Activated CD8-positive, alpha-beta T cell treated with anti-CD3 and anti-CD28 coated beads, Interleukin-2, amount 10 ng/mL, durations not matched to agents 7 days and 5 days (primary cell): ENCODE results near the gene USP24. TPM values are rescaled to one million over a fixed set of nuclear protein-coding genes. Genes with fewer than 3 reads are reported as not detected.

Experiments used
- ATAC-seq: fragments of 150-1000 bp; cut with Tn5 transposase; one replicate; pipeline ENCODE4 v1.10.0; 2021; ENCODE audit warnings: moderate library complexity
- CTCF ChIA-PET: fragments of 350-600 bp; sonication (Branson Sonifier 250); formaldehyde crosslinking; loops from one replicate; lab custom pipeline; 2021; ENCODE audit warnings: antibody characterized with exemption; lab: Charles Lee
- POLR2A ChIA-PET: fragments of 350-600 bp; sonication (Branson Sonifier 250); formaldehyde crosslinking; loops from one replicate; lab custom pipeline; 2021; ENCODE audit warnings: antibody characterized with exemption; lab: Charles Lee
- DNase-seq: peaks from one replicate; pipeline ENCODE4 v3.0.0-alpha.2; 2020
- H3K27ac Mint-ChIP-seq: one replicate; pipeline ENCODE4 v1.8.0; 2021; ENCODE audit warnings: mild to moderate bottlenecking, mixed read lengths
- H3K27me3 Mint-ChIP-seq: one replicate; pipeline ENCODE4 v1.8.0; 2021; ENCODE audit warnings: low read depth, mixed read lengths
- H3K36me3 Mint-ChIP-seq: one replicate; pipeline ENCODE4 v1.8.0; 2021; ENCODE audit warnings: low read depth, mixed read lengths
- H3K4me1 Mint-ChIP-seq: one replicate; pipeline ENCODE4 v1.8.0; 2021; ENCODE audit warnings: low read depth, mixed read lengths
- H3K4me3 Mint-ChIP-seq: one replicate; pipeline ENCODE4 v1.8.0; 2021; ENCODE audit warnings: mild to moderate bottlenecking, mixed read lengths
- H3K9me3 Mint-ChIP-seq: one replicate; pipeline ENCODE4 v1.8.0; 2022; ENCODE audit warnings: mixed read lengths; ENCODE audit not compliant: insufficient read depth
- total RNA-seq, 2 experiments: library from RNA; stranded (reverse); gene quantifications; one replicate each; pipeline ENCODE4 v1.2.3, GENCODE V29; 2021

The USP24 gene
- total RNA-seq, 2 experiments from 2014 or later, result 36.7 to 44.1 TPM

DNA sequence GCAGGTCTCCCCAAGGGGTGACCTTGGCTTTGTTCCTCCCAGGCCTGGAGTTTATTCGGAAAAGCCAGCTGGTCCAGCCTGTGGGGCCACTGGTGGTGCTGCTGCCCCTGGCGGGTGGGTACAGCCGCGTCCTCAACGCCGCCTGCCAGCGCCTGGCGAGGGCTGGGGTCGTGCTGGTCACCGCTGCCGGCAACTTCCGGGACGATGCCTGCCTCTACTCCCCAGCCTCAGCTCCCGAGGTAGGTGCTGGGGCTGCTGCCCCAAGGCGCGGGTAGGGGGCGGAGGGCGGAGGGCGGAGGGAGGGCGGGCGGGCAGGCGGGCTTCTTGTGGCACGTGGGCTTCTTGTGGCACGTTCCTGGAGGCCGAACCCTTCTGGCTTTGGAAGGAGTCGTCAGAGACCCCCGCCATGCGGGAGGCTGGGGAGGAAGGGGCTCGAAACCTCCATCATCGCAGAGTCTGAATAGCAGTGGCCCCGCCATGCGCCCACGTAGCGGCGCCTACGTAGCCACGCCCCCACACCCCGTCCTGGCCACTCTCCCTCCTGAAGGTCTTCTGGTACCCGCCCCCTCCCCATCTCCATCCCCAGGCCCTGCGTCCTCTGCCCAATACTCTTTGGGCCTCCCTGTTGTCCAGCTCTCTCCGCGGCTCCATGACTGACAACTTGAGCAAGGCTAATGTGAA lies 159.1 kb downstream of the USP24 start:
- Mint-ChIP-seq H3K9me3 (no peaks in the 10 kb centered on the region), H3K27ac (no peak overlapping the region), H3K27me3 (no peaks in the 10 kb centered on the region), H3K36me3 (no peaks in the 10 kb centered on the region), H3K4me3 (no peak overlapping the region), H3K4me1 (peaks cover 7% of the 10 kb centered on the region)
- CTCF ChIA-PET, result no interaction called here
- DNase-seq (no peak), ATAC-seq (no peak)
- POLR2A ChIA-PET, result no interaction called here

DNA sequence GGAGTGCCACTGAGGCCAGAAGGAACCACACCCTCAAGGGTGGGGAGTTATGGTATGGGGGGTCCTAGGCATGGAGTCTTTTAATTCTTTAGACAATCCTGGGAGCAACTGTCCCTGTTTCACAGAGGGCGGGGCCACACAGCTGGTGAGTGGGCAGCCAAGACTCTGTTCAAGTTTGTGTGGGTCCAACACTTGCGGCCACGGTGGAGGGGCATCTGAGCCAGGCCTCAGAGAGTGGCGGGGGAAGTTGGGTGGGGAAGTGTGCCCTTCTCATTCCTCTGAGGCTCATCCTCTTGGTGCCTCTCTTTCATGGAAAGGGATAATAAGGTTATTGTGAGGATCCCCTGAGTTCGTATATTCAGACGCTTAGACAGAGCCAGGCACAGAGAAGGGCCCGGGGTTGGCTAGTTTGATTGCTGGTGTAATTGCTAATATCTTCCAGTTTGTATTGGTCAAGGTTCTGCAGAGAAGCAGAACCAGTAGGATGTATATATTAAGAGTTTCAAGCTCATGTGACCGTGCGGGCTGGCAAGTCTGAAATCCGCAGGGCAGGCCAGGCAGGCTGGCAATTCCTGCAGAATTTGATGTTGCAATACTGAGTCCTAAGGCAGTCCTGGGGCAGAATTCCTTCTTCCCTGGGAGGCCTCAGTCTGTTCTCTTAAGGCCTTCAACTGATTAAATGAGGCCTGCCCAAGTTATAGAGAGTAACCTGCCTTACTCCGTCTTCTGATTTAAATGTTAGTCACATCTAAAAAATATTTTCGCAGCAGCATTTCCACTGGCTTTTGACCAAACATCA lies 159.9 kb downstream of the USP24 start:
- H3K27me3 Mint-ChIP-seq, result no peaks in the 10 kb centered on the region
- ChIA-PET CTCF (no interaction called here), POLR2A (no interaction called here)
- H3K4me1 Mint-ChIP-seq, result peaks cover 5% of the 10 kb centered on the region
- ATAC-seq (no peak), DNase-seq (no peak)
- H3K36me3 Mint-ChIP-seq, result no peaks in the 10 kb centered on the region
- H3K9me3 Mint-ChIP-seq, result no peaks in the 10 kb centered on the region
- H3K27ac Mint-ChIP-seq, result no peak overlapping the region
- no peak overlapping the region for H3K4me3 Mint-ChIP-seq

DNA sequence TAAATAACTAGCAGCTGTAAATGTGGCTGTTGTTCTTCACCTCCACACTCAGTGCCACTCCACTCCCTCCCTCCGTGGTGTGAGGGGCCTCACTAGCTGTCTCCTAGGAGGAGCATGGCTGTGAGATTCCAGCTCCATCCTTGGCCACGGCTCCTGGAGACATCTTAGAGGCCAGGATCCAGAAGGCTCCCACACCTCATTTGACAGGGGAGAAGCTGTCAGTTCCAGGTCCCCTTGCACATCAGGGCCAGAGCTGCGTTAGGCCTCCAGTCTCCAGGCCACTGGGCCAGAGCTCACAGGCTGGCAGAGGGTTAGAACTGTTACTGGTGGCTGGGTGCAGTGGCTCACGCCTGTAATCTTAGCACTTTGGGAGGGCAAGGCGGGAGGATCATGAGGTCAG lies 160.8 kb downstream of the USP24 start:
- Mint-ChIP-seq H3K9me3 (no peaks in the 10 kb centered on the region), H3K27me3 (no peaks in the 10 kb centered on the region), H3K4me3 (no peak overlapping the region), H3K36me3 (no peaks in the 10 kb centered on the region), H3K27ac (no peak overlapping the region), H3K4me1 (no peaks in the 10 kb centered on the region)
- ATAC-seq (no peak), DNase-seq (no peak)
- ChIA-PET CTCF (no interaction called here), POLR2A (no interaction called here)

DNA sequence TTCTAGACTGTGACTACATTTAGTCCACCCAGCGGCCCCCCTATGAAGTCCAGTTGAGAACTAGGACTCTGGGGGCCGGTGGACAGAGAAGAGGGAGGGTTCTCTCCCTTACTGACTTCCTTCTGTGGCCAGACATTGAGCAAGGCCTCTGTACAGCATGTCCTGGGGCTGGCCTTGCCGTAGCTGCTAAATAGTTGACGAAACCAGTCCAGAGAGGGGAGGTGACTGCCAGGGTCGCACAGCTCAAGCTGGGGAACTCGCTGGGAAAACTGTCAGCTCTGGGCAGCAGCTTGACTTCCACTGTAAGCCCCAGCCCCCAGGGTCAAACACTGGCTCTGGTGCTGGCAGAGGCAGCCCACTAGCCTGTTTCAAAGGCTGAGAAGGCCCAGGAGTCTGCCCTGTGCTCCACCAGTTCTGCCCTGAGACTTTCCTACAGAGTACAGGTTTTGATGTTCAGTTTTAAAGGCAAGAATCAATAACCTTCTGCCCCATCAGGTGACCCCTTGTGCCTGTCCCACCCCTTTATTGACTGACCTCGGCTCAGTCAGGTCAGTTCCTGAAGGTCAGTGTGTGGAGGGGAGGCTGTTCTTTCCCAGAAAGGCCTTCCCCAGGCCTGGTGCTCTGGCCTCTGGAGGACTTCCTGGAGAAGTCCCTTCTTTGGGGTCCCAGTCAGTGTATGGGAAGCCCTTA lies 161.8 kb downstream of the USP24 start:
- Mint-ChIP-seq H3K4me3 (no peak overlapping the region), H3K9me3 (no peaks in the 10 kb centered on the region), H3K27ac (no peak overlapping the region), H3K4me1 (no peaks in the 10 kb centered on the region), H3K36me3 (no peaks in the 10 kb centered on the region), H3K27me3 (no peaks in the 10 kb centered on the region)
- DNase-seq, result no peak
- ChIA-PET CTCF (no interaction called here), POLR2A (no interaction called here)
- ATAC-seq, result no peak

DNA sequence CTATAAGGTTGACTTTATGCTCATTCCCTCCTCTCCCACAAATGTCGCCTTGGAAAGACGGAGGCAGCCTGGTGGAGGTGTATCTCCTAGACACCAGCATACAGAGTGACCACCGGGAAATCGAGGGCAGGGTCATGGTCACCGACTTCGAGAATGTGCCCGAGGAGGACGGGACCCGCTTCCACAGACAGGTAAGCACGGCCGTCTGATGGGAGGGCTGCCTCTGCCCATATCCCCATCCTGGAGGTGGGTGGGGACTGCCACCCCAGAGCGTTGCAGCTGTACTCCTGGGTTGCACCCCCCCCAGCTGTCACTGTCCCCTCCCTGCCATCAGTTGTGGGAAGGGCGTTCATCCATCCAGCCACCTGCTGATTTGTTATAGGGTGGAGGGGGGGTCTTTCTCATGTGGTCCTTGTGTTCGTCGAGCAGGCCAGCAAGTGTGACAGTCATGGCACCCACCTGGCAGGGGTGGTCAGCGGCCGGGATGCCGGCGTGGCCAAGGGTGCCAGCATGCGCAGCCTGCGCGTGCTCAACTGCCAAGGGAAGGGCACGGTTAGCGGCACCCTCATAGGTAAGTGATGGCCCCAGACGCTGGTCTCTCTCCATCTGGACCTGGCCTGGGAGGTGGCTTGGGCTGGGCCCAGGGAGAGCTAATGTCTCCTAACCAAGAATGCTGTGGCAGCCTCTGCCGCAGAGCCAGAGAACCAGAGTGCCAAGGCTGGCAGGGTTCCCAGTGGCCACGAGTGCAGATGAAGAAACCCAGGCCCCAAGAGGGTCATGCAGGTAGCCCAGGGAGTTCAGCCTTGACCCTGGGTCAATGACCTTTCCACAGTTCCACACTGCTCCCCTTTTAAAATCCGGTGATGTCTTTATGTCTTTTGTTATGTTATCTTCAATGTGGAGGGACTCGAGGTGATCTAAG lies 162.7 kb downstream of the USP24 start:
- Mint-ChIP-seq H3K36me3 (no peaks in the 10 kb centered on the region), H3K27ac (no peak overlapping the region), H3K27me3 (no peaks in the 10 kb centered on the region), H3K9me3 (no peaks in the 10 kb centered on the region), H3K4me1 (no peaks in the 10 kb centered on the region), H3K4me3 (no peak overlapping the region)
- ATAC-seq (no peak), DNase-seq (no peak)
- ChIA-PET POLR2A (no interaction called here), CTCF (no interaction called here)

DNA sequence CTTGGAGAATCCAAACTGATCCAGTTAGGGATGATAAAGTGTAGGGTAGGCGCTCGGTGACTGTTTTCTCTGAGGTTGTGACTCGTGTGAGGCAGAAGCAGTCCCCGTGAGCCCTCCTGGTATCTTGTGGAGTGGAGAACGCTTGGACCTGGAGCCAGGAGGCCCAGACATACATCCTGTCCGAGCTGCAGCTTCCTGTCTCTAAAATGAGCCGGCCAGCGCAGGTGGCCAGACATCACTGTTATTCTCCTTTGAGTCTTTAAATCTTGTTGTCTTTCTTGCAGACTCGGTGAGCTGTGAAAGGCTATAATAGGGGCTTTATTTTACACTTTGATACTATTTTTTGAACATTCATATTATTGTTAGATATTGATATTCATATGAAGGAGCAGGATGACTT lies 163.5 kb downstream of the USP24 start:
- Mint-ChIP-seq H3K4me1 (no peaks in the 10 kb centered on the region), H3K27ac (no peak overlapping the region), H3K9me3 (no peaks in the 10 kb centered on the region), H3K36me3 (no peaks in the 10 kb centered on the region), H3K27me3 (no peaks in the 10 kb centered on the region), H3K4me3 (no peak overlapping the region)
- CTCF ChIA-PET, result no interaction called here
- no peak for DNase-seq
- ATAC-seq, result no peak
- POLR2A ChIA-PET, result no interaction called here

DNA sequence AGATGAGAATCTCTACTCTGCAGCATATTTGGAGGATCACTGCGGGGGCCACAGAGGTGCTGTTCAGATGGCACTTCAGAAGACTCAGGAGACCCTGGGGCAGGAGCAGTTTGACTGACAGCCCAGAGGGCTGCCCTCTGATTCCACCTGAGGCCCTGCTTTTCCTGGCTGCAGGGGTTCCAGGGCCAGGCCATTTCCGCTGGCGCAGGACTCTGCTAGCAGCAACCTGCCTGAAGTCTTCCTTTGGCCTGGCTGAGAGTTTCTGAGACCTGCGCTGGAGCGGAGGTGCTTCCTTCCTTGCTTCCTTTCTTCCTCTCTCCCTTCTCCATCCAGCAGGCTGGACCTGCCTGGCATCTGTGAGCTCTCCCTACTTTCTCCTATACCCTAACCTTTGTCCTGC lies 164.0 kb downstream of the USP24 start:
- Mint-ChIP-seq H3K36me3 (no peaks in the 10 kb centered on the region), H3K4me3 (no peak overlapping the region), H3K27me3 (no peaks in the 10 kb centered on the region), H3K4me1 (no peaks in the 10 kb centered on the region), H3K9me3 (no peaks in the 10 kb centered on the region), H3K27ac (no peak overlapping the region)
- ATAC-seq (no peak), DNase-seq (no peak)
- ChIA-PET CTCF (no interaction called here), POLR2A (no interaction called here)

DNA sequence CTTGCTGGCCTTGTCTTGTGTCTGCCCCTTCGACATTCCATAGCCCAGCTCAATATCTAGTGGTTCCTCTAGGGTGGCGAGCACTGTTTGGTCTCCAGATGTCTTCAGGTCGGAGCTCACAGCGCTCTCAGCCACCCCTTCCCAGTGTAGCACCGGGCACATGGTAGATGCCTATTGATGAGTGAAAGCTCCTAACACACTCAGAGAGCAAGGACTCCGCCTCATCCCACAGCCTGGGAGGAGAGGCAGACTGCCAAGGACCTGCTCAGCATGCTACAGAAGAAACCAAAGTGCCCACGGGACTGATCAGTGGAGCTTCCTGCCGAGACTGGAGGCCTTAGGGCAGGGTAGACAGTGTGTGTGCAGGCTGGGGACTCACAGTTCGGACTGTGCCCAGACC lies 164.9 kb downstream of the USP24 start:
- Mint-ChIP-seq H3K27me3 (no peaks in the 10 kb centered on the region), H3K27ac (no peak overlapping the region), H3K4me1 (no peaks in the 10 kb centered on the region), H3K9me3 (no peaks in the 10 kb centered on the region), H3K36me3 (no peaks in the 10 kb centered on the region), H3K4me3 (no peak overlapping the region)
- ChIA-PET CTCF (no interaction called here), POLR2A (no interaction called here)
- DNase-seq (no peak), ATAC-seq (no peak)

DNA sequence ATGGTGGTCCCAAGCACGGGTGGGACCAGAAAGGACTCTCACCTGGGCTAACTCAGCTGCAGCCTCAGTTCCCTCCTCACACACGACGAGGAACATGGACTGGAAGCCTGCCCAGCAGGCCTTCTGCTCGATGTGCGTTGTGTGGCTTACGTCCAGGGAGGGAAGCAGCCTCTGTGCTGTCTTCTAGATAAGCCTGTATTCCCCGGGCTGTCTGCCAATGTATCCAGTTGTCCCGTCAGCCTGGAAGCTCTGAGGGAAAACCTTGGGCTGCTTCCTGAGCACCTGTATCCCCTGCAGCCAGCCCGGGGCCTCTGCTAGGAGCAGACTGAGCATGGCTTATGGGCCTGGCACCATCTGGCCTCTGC lies 165.3 kb downstream of the USP24 start:
- no peak for DNase-seq
- POLR2A ChIA-PET, result no interaction called here
- Mint-ChIP-seq H3K4me1 (no peaks in the 10 kb centered on the region), H3K9me3 (no peaks in the 10 kb centered on the region), H3K27ac (no peak overlapping the region), H3K36me3 (no peaks in the 10 kb centered on the region), H3K4me3 (no peak overlapping the region), H3K27me3 (no peaks in the 10 kb centered on the region)
- no peak for ATAC-seq
- CTCF ChIA-PET, result no interaction called here

DNA sequence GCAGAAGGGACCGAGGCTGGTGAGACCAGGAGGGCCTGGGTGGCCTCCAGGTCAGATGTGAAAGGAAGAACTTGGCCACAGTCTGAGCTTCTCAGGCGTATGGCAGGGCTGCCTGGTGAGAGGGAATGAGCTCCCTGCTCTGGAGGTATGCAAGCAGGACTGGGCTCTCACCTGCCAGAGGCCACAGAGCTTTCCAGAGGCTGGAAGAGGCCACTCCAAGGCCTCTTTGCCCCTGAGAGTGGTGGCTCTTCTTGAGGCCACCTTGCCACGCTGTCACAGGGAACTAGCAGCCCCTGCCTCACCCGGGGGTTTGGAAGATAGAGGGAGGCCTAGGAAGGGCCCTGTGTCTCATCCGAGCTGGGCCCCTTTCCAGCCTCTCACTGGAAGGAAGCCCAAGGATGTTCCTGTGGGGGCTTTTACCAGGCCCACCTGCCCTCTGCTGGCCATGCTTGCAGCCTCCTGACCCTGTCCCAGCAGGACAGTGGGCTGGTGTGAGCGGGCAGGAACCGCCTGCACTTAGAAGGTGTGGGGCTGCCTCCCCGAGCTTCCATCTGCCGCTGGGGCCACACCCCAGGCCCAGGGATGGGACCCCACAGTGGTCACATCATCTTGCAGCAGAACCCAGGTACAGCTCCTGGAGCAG lies 165.8 kb downstream of the USP24 start:
- ChIA-PET POLR2A (no interaction called here), CTCF (no interaction called here)
- no peaks in the 10 kb centered on the region for H3K4me1 Mint-ChIP-seq
- H3K9me3 Mint-ChIP-seq, result no peaks in the 10 kb centered on the region
- no peaks in the 10 kb centered on the region for H3K27me3 Mint-ChIP-seq
- no peak overlapping the region for H3K27ac Mint-ChIP-seq
- DNase-seq (no peak), ATAC-seq (no peak)
- no peak overlapping the region for H3K4me3 Mint-ChIP-seq
- no peaks in the 10 kb centered on the region for H3K36me3 Mint-ChIP-seq

DNA sequence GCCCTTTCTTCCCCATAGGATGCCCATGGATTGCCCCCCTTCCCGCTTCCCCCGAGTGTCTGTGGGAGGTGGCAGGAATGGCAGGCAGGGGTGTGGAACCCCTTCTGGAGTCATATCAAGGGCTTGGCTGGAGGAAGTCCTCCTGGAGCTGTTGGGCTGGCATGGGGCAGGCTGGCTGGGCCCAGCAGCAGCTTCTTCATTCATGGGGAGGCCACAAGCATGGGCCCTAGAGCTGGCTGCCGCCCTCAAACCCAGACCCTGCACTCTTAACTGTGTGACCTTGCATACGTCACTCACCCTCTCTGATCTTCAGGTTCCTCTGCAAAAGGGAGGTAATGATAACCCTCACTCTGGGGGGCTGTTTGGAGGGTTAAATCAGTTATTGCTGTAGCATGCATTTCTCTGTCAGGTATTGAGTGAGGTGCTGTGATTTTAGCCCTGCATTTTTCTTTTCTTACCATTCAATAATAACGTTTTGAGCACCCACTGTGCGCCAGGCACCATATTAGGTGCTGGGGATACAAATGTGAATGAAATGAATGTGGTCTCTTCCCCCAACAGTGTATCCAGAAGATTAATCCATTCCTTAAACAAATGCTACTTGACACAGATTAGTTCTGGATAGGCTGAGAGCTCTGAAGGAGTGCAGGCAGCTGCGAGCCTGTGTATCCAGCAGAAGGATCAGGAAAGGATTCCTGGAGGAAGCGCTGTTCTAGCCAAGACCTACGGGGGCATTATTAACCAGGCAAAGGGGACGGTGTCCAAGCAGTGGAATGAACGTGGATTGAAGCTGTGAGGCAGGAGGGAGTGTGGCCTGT lies 166.5 kb downstream of the USP24 start:
- Mint-ChIP-seq H3K9me3 (no peaks in the 10 kb centered on the region), H3K36me3 (no peaks in the 10 kb centered on the region), H3K4me1 (no peaks in the 10 kb centered on the region), H3K4me3 (no peak overlapping the region), H3K27ac (no peak overlapping the region), H3K27me3 (no peaks in the 10 kb centered on the region)
- ChIA-PET POLR2A (no interaction called here), CTCF (no interaction called here)
- no peak for DNase-seq
- ATAC-seq, result no peak
